ENCODE results near the gene SGSH. TPM values are rescaled to one million over a fixed set of nuclear protein-coding genes. Genes with fewer than 3 reads are reported as not detected.

The SGSH gene
- total RNA-seq, 1 donor from 2014 or later = 7.2 TPM

- Mint-ChIP-seq H3K4me3 (no peak overlapping the region), H3K4me1 (peaks cover 10% of the 10 kb centered on the region), H3K27ac (no peak overlapping the region), H3K9me3 (no peaks in the 10 kb centered on the region), H3K36me3 (no peaks in the 10 kb centered on the region), H3K27me3 (ENCODE audit: insufficient read depth, low read depth) (peaks cover 12% of the 10 kb centered on the region)
- DNase-seq (ENCODE audit: low spot score) = no peak
- H3K9ac ChIP-seq = no peak overlapping the region
- H4K20me1 ChIP-seq (ENCODE audit: low read depth) = no peaks in the 10 kb centered on the region
- H3F3A ChIP-seq (ENCODE audit: low read depth) = no peaks in the 10 kb centered on the region
- no peak overlapping the region for H3K4me3 ChIP-seq
- H3K4me2 ChIP-seq = no peak overlapping the region
- no peaks in the 10 kb centered on the region for H3K36me3 ChIP-seq
- TF ChIP-seq CTCF (IDR thresholded peaks at IDR 0.05) (no peak), EZH2phosphoT487 (IDR thresholded peaks at IDR 0.05) (no peak), EZH2 (IDR thresholded peaks at IDR 0.05) (no peak)
- no peaks in the 10 kb centered on the region for H3K27me3 ChIP-seq
- no peak overlapping the region for H3K27ac ChIP-seq
- H3K4me1 ChIP-seq = no peaks in the 10 kb centered on the region
- H2AFZ ChIP-seq (replicated peaks) = no peak overlapping the region
- no peaks in the 10 kb centered on the region for H3K79me2 ChIP-seq (ENCODE audit: low read depth)
- H3K9me3 ChIP-seq (ENCODE audit: low read depth) = no peaks in the 10 kb centered on the region
These were observed 42.0 kb downstream of the SGSH start for GRCh38 chr17:80177986-80178595.

DNA sequence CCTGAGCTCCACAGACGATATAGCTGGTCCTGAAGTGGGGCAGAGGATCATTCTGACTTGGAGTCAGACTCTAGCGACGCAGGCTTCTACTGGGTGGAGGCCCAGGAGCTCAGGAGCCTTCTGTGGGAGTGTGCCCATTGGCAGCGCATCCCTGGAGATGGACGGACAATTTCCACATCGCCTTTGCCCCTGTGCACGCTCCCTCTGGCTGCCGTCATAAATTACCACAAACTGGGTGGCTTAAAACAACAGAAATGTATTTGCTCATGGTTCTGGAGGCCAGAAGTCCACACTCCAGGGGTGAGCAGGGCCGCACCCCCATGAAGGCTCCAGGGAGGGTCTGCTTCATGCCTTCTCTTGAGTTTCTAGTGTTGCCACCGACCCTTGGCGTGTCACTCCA lies 43.4 kb downstream of the SGSH start:
- Histone ChIP-seq H3K4me3 (no peak overlapping the region), H3K36me3 (no peaks in the 10 kb centered on the region), H3K9ac (no peak overlapping the region), H4K20me1 (ENCODE audit: low read depth) (no peaks in the 10 kb centered on the region), H3K27ac (no peak overlapping the region), H2AFZ (replicated peaks) (no peak overlapping the region), H3K4me2 (no peak overlapping the region), H3K4me1 (no peaks in the 10 kb centered on the region), H3F3A (ENCODE audit: low read depth) (no peaks in the 10 kb centered on the region), H3K9me3 (ENCODE audit: low read depth) (no peaks in the 10 kb centered on the region), H3K27me3 (no peaks in the 10 kb centered on the region), H3K79me2 (ENCODE audit: low read depth) (no peaks in the 10 kb centered on the region)
- no peak for DNase-seq (ENCODE audit: low spot score)
- Mint-ChIP-seq H3K36me3 (no peaks in the 10 kb centered on the region), H3K9me3 (no peaks in the 10 kb centered on the region), H3K4me3 (no peak overlapping the region), H3K27me3 (ENCODE audit: insufficient read depth, low read depth) (peaks cover 14% of the 10 kb centered on the region), H3K27ac (peak overlapping the region; percentile 57), H3K4me1 (peaks cover 9% of the 10 kb centered on the region)
- TF ChIP-seq EZH2phosphoT487 (IDR thresholded peaks at IDR 0.05) (no peak), EZH2 (IDR thresholded peaks at IDR 0.05) (no peak), CTCF (IDR thresholded peaks at IDR 0.05) (no peak)

DNA sequence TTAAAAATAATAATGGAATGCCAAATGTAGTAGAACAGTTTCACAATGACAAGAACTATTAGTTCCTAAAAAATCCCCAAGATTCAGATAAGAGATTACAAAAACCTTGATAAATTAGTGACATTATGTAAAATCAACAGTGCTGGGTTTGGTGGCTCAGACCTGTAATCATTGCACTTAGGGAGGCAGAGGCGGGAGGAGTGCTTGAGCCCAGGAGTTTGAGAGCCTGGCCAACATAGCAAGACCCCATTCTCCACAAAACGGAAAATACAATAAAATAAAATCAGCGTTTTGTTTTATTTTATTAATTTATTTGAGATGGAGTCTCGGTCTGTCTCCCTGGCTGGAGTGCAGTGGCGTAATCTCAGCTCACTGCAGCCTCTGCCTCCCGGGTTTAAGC lies 46.2 kb downstream of the SGSH start:
- Mint-ChIP-seq H3K9me3 (no peaks in the 10 kb centered on the region), H3K4me3 (no peak overlapping the region), H3K4me1 (peaks cover 7% of the 10 kb centered on the region), H3K27ac (no peak overlapping the region), H3K27me3 (ENCODE audit: insufficient read depth, low read depth) (peaks cover 7% of the 10 kb centered on the region), H3K36me3 (no peaks in the 10 kb centered on the region)
- H3K4me2 ChIP-seq = no peak overlapping the region
- no peaks in the 10 kb centered on the region for H3F3A ChIP-seq (ENCODE audit: low read depth)
- no peak overlapping the region for H2AFZ ChIP-seq (replicated peaks)
- H3K79me2 ChIP-seq (ENCODE audit: low read depth) = no peaks in the 10 kb centered on the region
- no peaks in the 10 kb centered on the region for H4K20me1 ChIP-seq (ENCODE audit: low read depth)
- H3K4me1 ChIP-seq = no peaks in the 10 kb centered on the region
- H3K27me3 ChIP-seq = no peaks in the 10 kb centered on the region
- no peak for TF ChIP-seq EZH2 (IDR thresholded peaks at IDR 0.05)
- no peak for TF ChIP-seq EZH2phosphoT487 (IDR thresholded peaks at IDR 0.05)
- no peak for TF ChIP-seq CTCF (IDR thresholded peaks at IDR 0.05)
- no peak overlapping the region for H3K9ac ChIP-seq
- no peak overlapping the region for H3K4me3 ChIP-seq
- no peaks in the 10 kb centered on the region for H3K9me3 ChIP-seq (ENCODE audit: low read depth)
- no peak for DNase-seq (ENCODE audit: low spot score)
- no peaks in the 10 kb centered on the region for H3K36me3 ChIP-seq
- H3K27ac ChIP-seq = no peak overlapping the region

All from neural progenitor cell (in vitro differentiated cells).